ENCODE results near the gene CFAP221. TPM values are rescaled to one million over a fixed set of nuclear protein-coding genes. Genes with fewer than 3 reads are reported as not detected.
"Not testable (repeated sequence)": the region's sequence is repeated elsewhere in the genome, so short reads cannot be mapped to it uniquely, and the experiment has no call there.

Gene CFAP221
- total RNA-seq, 2 donors from 2014 or later: 12.2 to 21.5 TPM

DNA sequence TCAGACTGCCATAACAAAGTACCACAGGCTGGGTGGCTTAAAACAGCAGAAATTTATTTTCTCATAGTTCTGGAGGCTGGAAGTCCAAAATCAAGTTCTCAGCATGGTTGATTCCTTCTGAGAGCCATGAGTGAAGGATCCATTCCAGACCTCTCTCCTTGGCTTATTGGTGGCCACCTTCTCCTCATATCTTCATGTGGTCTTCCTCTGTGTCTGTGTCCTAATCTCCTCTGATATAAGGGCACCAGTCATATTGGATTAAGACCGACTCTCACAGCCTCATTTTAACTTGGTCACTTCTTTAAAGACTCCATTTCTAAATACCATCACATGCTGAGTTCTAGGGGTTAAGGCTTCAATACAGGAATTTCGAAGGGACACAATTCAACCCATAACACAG, 65.1 kb downstream of the CFAP221 start:
- no peak overlapping the region for H3K4me3 ChIP-seq
- H3K27ac ChIP-seq: no peak overlapping the region
- 72 to 77% methylated on average over 2 of the region's 2 CpGs for WGBS, 2 donors
- no peak for ATAC-seq
- H3K9me3 ChIP-seq: no peaks in the 10 kb centered on the region
- H3K36me3 ChIP-seq (replicated peaks in 1 of 2; ENCODE audit: insufficient read depth in 1 of 2, low read depth in 2 of 2): no peaks in the 10 kb centered on the region
- TF ChIP-seq, protein P1, sequence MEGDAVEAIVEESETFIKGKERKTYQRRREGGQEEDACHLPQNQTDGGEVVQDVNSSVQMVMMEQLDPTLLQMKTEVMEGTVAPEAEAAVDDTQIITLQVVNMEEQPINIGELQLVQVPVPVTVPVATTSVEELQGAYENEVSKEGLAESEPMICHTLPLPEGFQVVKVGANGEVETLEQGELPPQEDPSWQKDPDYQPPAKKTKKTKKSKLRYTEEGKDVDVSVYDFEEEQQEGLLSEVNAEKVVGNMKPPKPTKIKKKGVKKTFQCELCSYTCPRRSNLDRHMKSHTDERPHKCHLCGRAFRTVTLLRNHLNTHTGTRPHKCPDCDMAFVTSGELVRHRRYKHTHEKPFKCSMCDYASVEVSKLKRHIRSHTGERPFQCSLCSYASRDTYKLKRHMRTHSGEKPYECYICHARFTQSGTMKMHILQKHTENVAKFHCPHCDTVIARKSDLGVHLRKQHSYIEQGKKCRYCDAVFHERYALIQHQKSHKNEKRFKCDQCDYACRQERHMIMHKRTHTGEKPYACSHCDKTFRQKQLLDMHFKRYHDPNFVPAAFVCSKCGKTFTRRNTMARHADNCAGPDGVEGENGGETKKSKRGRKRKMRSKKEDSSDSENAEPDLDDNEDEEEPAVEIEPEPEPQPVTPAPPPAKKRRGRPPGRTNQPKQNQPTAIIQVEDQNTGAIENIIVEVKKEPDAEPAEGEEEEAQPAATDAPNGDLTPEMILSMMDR (IDR thresholded peaks at IDR 0.05): no peak
- no peak for TF ChIP-seq POLR2A (IDR thresholded peaks at IDR 0.05)
- no peaks in the 10 kb centered on the region for H3K4me1 ChIP-seq
- H3K27me3 ChIP-seq: no peaks in the 10 kb centered on the region
- intact Hi-C loops (cut with DNase I): no loop called here
- DNase-seq: no peak

GRCh38 chr2:119614140-119614539, 69.9 kb downstream of the CFAP221 start:
- H3K4me1 ChIP-seq; H3K27ac ChIP-seq; H3K36me3 ChIP-seq (replicated peaks in 1 of 2; ENCODE audit: insufficient read depth in 1 of 2, low read depth in 2 of 2); DNase-seq; H3K27me3 ChIP-seq; H3K4me3 ChIP-seq; H3K9me3 ChIP-seq; ATAC-seq; intact Hi-C loops (cut with DNase I): not testable (repeated sequence)

DNA sequence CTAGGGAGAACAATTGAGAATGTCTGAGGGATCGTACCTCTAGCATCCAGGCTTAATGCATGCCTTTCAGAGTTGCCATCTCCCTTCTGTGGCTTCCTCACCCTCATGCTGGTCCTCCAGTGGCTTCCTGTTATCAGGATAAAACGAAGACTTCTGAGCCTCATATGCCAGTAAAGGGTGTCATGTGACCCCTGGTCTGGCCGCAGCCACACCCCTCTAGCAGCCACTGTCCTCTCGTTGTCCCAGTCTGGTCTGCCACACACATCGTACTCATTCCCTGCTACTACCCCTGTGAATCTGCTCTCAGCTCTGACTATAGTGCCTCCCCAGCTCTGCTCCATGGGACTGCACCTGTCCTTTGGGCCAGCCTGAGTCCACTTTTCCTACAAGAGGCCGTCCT, 72.2 kb downstream of the CFAP221 start:
- Histone ChIP-seq H3K4me1 (no peaks in the 10 kb centered on the region), H3K9me3 (no peaks in the 10 kb centered on the region), H3K36me3 (replicated peaks in 1 of 2; ENCODE audit: insufficient read depth in 1 of 2, low read depth in 2 of 2) (no peaks in the 10 kb centered on the region), H3K27me3 (no peaks in the 10 kb centered on the region), H3K4me3 (no peak overlapping the region), H3K27ac (no peak overlapping the region)
- intact Hi-C loops (cut with DNase I): no loop called here
- 83 to 86% methylated on average over 6 of the region's 6 CpGs for WGBS, 2 donors
- ATAC-seq: no peak
- DNase-seq: no peak
- TF ChIP-seq POLR2A (IDR thresholded peaks at IDR 0.05): no peak
- TF ChIP-seq, protein P1 (IDR thresholded peaks at IDR 0.05): no peak

GRCh38 chr2:119617455-119617854, 73.2 kb downstream of the CFAP221 start:
- Histone ChIP-seq H3K27ac (no peak overlapping the region), H3K4me1 (no peaks in the 10 kb centered on the region), H3K27me3 (no peaks in the 10 kb centered on the region), H3K4me3 (no peak overlapping the region), H3K36me3 (replicated peaks in 1 of 2; ENCODE audit: insufficient read depth in 1 of 2, low read depth in 2 of 2) (no peaks in the 10 kb centered on the region), H3K9me3 (no peaks in the 10 kb centered on the region)
- TF ChIP-seq, protein P1 (IDR thresholded peaks at IDR 0.05): no peak
- TF ChIP-seq POLR2A (IDR thresholded peaks at IDR 0.05): no peak
- no peak for DNase-seq
- WGBS, 2 donors: 80 to 88% methylated on average over 2 of the region's 2 CpGs
- intact Hi-C loops (cut with DNase I): no loop called here
- ATAC-seq: no peak

DNA sequence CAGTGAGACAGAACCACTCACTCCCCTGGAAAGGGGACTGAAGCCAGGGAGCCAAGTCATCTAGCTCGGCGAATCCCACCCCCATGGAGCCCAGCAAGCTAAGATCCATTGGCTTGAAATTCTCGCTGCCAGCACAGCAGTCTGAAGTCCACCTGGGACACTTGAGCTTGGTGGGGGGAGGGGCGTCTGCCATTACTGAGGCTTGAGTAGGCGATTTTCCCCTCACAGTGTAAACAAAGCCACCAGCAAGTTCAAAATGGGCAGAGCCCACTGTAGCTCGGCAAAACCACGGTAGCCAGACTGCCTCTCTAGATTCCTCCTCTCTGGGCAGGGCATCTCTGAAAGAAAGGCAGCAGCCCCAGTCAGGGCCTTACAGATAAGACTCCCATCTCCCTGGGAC, 74.5 kb downstream of the CFAP221 start:
- H3K4me3 ChIP-seq; H3K27ac ChIP-seq; H3K9me3 ChIP-seq; H3K36me3 ChIP-seq (replicated peaks in 1 of 2; ENCODE audit: insufficient read depth in 1 of 2, low read depth in 2 of 2); ATAC-seq; DNase-seq; intact Hi-C loops (cut with DNase I); H3K4me1 ChIP-seq; H3K27me3 ChIP-seq: not testable (repeated sequence)
- 75 to 77% methylated on average over 4 to 7 of the region's 7 CpGs for WGBS, 2 donors

DNA sequence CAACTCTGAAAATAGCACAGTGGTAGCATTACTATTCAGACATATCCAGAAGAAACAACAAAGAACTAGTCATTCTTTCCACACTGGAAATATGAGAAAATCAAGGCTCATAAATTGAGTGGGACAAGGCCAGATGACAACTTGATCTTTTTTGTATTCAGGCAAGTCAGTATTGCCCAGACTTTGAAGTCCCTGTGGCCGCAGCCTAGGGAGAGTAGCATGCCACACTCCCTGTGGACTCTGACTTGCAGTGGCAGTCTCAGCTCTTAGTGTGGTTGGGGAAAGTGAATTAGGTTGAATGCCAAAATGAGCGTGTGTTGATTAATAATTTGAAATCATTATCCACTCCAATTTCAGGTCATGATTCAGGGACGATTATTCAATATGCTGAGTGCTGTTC, 81.0 kb downstream of the CFAP221 start:
- H3K4me3 ChIP-seq: no peak overlapping the region
- intact Hi-C loops (cut with DNase I): no loop called here
- no peaks in the 10 kb centered on the region for H3K9me3 ChIP-seq
- H3K27me3 ChIP-seq: no peaks in the 10 kb centered on the region
- H3K4me1 ChIP-seq: no peaks in the 10 kb centered on the region
- 74 to 85% methylated on average over 3 of the region's 3 CpGs for WGBS, 2 donors
- ATAC-seq (no peak), DNase-seq (no peak)
- no peak overlapping the region for H3K27ac ChIP-seq
- TF ChIP-seq POLR2A (IDR thresholded peaks at IDR 0.05): no peak
- TF ChIP-seq, protein P1 (IDR thresholded peaks at IDR 0.05): no peak
- no peaks in the 10 kb centered on the region for H3K36me3 ChIP-seq (replicated peaks in 1 of 2; ENCODE audit: insufficient read depth in 1 of 2, low read depth in 2 of 2)

Measured in body of pancreas (tissue), 4 donors.